ENCODE measurements around the gene RNASE8.

DNA sequence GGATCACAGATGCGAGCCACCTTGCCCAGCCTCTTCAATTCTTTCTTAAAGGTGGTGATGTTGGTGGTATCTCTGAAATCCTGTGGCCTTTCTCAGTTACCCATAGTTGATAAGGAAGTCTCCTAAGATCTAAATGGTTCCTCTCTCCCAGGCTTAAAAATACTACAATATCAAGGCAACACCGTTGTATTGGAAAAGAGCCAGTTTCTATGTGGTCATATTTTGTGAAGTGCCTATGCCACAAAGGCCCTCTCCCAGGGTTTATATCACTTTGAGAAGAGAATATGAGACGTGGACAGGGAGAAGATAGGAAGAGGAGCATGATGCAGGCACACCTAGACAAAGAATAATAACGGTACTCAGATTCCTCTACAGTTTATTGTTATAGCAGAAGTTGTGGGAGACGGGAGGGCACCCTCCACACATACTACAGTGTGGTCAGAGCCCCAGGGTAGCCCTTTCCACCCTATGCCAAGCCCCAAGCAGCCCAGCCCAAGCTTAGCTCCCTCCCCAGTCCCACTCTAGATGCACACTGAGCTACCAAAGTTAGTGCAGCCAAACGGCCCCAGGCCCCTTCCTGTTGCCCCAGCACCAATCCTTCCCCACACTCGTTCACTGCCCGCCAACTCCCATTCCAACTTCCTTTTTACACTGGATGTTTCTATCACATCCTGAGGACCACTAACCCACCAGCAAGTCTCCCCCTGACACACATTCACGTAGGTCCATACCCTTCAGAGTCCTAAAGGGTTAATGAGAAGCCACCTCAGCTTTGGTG lies 41.0 kb upstream of the RNASE8 start:
- TF ChIP-seq, protein P1, sequence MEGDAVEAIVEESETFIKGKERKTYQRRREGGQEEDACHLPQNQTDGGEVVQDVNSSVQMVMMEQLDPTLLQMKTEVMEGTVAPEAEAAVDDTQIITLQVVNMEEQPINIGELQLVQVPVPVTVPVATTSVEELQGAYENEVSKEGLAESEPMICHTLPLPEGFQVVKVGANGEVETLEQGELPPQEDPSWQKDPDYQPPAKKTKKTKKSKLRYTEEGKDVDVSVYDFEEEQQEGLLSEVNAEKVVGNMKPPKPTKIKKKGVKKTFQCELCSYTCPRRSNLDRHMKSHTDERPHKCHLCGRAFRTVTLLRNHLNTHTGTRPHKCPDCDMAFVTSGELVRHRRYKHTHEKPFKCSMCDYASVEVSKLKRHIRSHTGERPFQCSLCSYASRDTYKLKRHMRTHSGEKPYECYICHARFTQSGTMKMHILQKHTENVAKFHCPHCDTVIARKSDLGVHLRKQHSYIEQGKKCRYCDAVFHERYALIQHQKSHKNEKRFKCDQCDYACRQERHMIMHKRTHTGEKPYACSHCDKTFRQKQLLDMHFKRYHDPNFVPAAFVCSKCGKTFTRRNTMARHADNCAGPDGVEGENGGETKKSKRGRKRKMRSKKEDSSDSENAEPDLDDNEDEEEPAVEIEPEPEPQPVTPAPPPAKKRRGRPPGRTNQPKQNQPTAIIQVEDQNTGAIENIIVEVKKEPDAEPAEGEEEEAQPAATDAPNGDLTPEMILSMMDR (conservative IDR thresholded peaks at IDR 0.05; ENCODE audit: low read depth, low read length): no peak
- TF ChIP-seq EZH2phosphoT487 (IDR thresholded peaks at IDR 0.05; ENCODE audit: borderline replicate concordance, low read length) (no peak), EZH2 (IDR thresholded peaks at IDR 0.05; ENCODE audit: low read length, unreplicated experiment) (no peak)

Data from PC-3 (cell line).